Left ventricle myocardium superior (tissue), 1 donor: Measurements from ENCODE around the gene FARSB. TPM values are rescaled to one million over a fixed set of nuclear protein-coding genes. Genes with fewer than 3 reads are reported as not detected.
"Not testable (repeated sequence)": the region's sequence is repeated elsewhere in the genome, so short reads cannot be mapped to it uniquely, and the experiment has no call there.

ENCODE experiments used
- ATAC-seq: fragments of 200-7000 bp; cut with Tn5 transposase; one replicate; pipeline ENCODE4 v1.9.1; 2020; ENCODE audit warnings: mild to moderate bottlenecking, moderate library complexity
- DNase-seq: peaks from one replicate; pipeline ENCODE4 v3.0.0-alpha.2; 2020
- intact Hi-C: fragments of 100-400 bp; cut with micrococcal nuclease; formaldehyde crosslinking; loops from one replicate; pipeline ENCODE4 v1.11.0; 2022
- long read RNA-seq: library from polyadenylated mRNA; unstranded; transcript quantifications from one replicate; pipeline ENCODE4 v2.0.0, GENCODE V29; 2021
- total RNA-seq: library from RNA; stranded (reverse); fragmentation: NEBNext Ultra II Directional; extraction: Animal tissue kit (Norgen Biotek cat#: 25700); gene quantifications from one replicate; pipeline ENCODE4 v1.2.1, GENCODE V29; 2021
- donor health status: DM: no; HTN: yes; CAD: no; lungs with severe emphysema.

FARSB gene
- total RNA-seq = 18.5 TPM
- long read RNA-seq, transcript FARSB-201 (17 exons, 3,369 nt) = major isoform, 34 of 42 reads
- long read RNA-seq, partial matches to known transcripts = 1 of 42 reads
- long read RNA-seq, other reads (novel, unspliced or antisense) = 7 of 42 reads

- peak; percentile 99 for ATAC-seq
- peak; percentile 98 for DNase-seq
- intact Hi-C loops = no loop called here
Measured at GRCh38 chr2:222655787-222656525, at the start of gene FARSB. Gene FARSB, minus strand, starts transcription at chr2:222656092. Its CDS starts 19 bp downstream, at chr2:222656073.

GRCh38 chr2:222703886-222704285, 48.0 kb upstream of the FARSB start:
- intact Hi-C loops = loop anchor here (10.0 kb wide), 1 partner anchor 91 kb away; no protein-coding TSS in a partner anchor
- no peak for ATAC-seq
- no peak for DNase-seq

- no peak for ATAC-seq
Measured at GRCh38 chr2:222703091-222703490, 47.2 kb upstream of the FARSB start.

GRCh38 chr2:222701721-222702131, 45.8 kb upstream of the FARSB start:
- no peak for DNase-seq
- ATAC-seq = no peak
- intact Hi-C loops = loop anchor here (10.0 kb wide), 1 partner anchor 93 kb away; no protein-coding TSS in a partner anchor

More at GRCh38 chr2:222703091-222703490, 47.2 kb upstream of the FARSB start:
- no peak for DNase-seq
- intact Hi-C loops = loop anchor here (10.0 kb wide), 1 partner anchor 92 kb away; no protein-coding TSS in a partner anchor

- ATAC-seq (no peak), DNase-seq (no peak)
- intact Hi-C loops = loop anchor here (10.0 kb wide), 1 partner anchor 94 kb away; no protein-coding TSS in a partner anchor
Measured at GRCh38 chr2:222701233-222701632, 45.3 kb upstream of the FARSB start.

GRCh38 chr2:222698276-222698675, 42.4 kb upstream of the FARSB start:
- ATAC-seq = no peak
- intact Hi-C loops = no loop called here
- no peak for DNase-seq

- ATAC-seq (no peak), DNase-seq (no peak)
- intact Hi-C loops = no loop called here
Measured at GRCh38 chr2:222693837-222694236, 37.9 kb upstream of the FARSB start.

- ATAC-seq, DNase-seq, intact Hi-C loops: not testable (repeated sequence)
Measured at GRCh38 chr2:222693413-222693812, 37.5 kb upstream of the FARSB start.

GRCh38 chr2:222690564-222691200, 34.8 kb upstream of the FARSB start:
- ATAC-seq (peak; percentile 80), DNase-seq (peak; percentile 76)
- intact Hi-C loops = no loop called here

- ATAC-seq (peak; percentile 85), DNase-seq (no peak)
- intact Hi-C loops = no loop called here
Measured at GRCh38 chr2:222689322-222689721, 33.4 kb upstream of the FARSB start.

- DNase-seq (no peak), ATAC-seq (no peak)
- intact Hi-C loops = no loop called here
Measured at GRCh38 chr2:222688917-222689316, 33.0 kb upstream of the FARSB start.

- no peak for DNase-seq
- ATAC-seq = no peak
- intact Hi-C loops = no loop called here
Measured at GRCh38 chr2:222686086-222686750, 30.3 kb upstream of the FARSB start.

- DNase-seq (no peak), ATAC-seq (no peak)
- intact Hi-C loops = no loop called here
Measured at GRCh38 chr2:222683805-222684204, 27.9 kb upstream of the FARSB start.

GRCh38 chr2:222677981-222678380, 22.1 kb upstream of the FARSB start:
- DNase-seq (no peak), ATAC-seq (no peak)
- intact Hi-C loops = no loop called here

- no peak for DNase-seq
- intact Hi-C loops = no loop called here
- ATAC-seq = no peak
Measured at GRCh38 chr2:222673883-222674282, 18.0 kb upstream of the FARSB start.

- intact Hi-C loops = no loop called here
- DNase-seq (no peak), ATAC-seq (no peak)
Measured at GRCh38 chr2:222673273-222673672, 17.4 kb upstream of the FARSB start.

GRCh38 chr2:222672068-222672401, 16.1 kb upstream of the FARSB start:
- ATAC-seq = peak; percentile 6
- intact Hi-C loops = no loop called here
- no peak for DNase-seq

- peak; percentile 74 for DNase-seq
- intact Hi-C loops = no loop called here
- ATAC-seq = peak; percentile 94
Measured at GRCh38 chr2:222671259-222672067, 15.6 kb upstream of the FARSB start, which contains the start of gene MOGAT1. Gene MOGAT1, plus strand, starts transcription at chr2:222671658. Its CDS starts 128 bp downstream, at chr2:222671786.
